Activated T-cell treated with anti-CD3 and anti-CD28 coated beads, Interleukin-2, amount 50 U/mL, for 48 hours (primary cell): Measurements from ENCODE around the gene ZNF302.

Source experiments
- DNase-seq, 2 experiments: peaks; one replicate each; pipeline ENCODE4 v3.0.0-alpha.2; 2020

The ZNF302 gene

DNA sequence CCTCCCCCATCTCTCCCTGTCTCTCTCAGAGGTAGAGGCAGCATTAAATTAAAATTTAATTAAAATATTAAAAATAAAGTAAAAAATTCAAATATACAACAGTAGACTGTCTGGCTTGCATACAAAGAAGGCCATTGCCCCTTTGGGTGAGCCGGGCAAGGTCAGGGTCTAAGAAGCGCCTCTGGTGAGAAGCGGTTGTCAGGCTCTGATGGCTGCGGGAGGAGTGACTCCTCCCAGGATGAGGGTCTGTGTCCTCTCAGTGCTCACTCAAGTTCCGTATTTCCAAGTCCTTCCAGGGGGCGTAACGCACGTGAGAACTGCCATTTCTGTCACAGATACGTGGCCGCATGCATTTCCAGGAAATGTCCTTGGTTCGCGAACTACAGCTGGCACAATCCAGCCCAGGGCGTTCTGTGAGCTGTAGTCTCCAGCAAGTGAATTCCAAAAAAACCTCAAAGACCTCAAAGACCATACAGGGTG, 55.8 kb downstream of the ZNF302 start:
- DNase-seq, result no peak

DNA sequence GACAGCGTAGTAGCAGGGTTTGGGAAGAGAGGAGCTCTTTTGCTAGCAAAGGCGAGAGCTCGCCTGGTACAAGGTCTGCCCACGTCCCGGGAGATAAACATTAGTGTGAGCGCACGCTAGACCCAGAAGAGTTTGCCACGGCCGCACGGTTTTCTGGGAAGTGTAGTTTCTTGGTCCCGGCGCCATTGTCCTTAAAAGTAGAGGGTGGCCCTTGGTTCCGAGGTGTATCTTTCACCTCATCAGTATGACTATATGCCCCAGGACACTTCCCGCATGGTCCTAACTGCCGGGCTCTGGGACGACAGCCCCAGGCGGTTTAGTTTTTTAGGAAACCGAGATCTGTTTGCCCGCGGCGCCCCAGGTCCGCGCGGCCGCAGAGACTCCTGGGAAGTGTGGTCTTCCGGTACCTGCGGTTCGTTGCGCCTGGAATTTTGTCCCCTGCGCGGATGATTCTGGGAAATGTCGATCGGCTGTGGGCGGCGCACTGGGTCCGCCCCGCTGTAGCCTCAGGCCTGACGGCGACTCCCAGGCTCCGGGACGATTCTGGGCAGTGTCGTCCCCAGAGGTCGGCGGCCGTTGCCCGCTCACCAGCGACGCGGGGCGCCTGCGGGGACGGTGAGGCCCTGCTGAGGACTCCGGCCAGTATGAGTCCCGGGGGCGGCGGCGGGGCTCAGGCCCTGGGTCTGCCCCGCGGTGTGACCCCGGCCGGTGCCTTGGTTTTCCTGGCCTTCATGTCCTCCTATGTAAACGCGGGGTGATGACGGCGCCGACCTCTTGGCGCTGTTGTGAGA, 56.5 kb downstream of the ZNF302 start, which contains the start of gene ZNF181:
Gene ZNF181 (plus strand): TSS at position 498 of the 791 bp plus-strand sequence. CDS start 795 bp downstream, outside the sequence.
- DNase-seq, result peak; percentile 87 to 88

DNA sequence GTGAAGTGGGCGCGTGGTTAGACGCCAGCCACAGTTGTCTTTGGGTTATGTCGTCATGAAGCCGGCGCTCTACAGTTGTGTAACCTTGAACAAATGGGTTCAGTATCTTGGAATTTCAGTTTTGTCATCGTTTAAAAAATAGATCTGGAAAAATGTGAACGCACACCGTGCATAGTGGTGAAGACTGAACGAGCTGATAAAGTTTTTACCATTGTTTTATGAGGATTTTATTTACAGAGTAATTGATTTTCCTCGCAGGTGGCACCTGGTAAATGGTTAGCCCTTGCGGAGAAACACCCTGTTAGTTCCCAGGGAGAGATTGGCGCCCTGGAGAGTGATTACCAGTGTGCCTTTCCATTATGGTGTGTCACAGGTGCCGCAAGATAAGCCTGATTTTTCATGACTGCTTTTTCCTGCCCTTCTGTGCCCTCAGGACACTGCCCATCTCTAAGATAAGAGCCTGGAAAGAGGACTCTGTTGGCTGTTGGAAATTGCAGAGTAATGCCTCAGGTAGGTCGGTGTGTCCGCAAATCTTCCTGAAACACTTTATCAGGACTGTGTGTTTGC, 57.1 kb downstream of the ZNF302 start:
- DNase-seq, result peak in 1 of 2 experiments; percentile 19
